Measurements from ENCODE around the gene MAPK7. TPM values are rescaled to one million over a fixed set of nuclear protein-coding genes. Genes with fewer than 3 reads are reported as not detected.

MAPK7 gene
- total and polyA plus RNA-seq, 2 donors (not counting 3 experiments of a cell fraction or from before 2014, with no cell fraction given): 16.8 to 30.7 TPM

DNA sequence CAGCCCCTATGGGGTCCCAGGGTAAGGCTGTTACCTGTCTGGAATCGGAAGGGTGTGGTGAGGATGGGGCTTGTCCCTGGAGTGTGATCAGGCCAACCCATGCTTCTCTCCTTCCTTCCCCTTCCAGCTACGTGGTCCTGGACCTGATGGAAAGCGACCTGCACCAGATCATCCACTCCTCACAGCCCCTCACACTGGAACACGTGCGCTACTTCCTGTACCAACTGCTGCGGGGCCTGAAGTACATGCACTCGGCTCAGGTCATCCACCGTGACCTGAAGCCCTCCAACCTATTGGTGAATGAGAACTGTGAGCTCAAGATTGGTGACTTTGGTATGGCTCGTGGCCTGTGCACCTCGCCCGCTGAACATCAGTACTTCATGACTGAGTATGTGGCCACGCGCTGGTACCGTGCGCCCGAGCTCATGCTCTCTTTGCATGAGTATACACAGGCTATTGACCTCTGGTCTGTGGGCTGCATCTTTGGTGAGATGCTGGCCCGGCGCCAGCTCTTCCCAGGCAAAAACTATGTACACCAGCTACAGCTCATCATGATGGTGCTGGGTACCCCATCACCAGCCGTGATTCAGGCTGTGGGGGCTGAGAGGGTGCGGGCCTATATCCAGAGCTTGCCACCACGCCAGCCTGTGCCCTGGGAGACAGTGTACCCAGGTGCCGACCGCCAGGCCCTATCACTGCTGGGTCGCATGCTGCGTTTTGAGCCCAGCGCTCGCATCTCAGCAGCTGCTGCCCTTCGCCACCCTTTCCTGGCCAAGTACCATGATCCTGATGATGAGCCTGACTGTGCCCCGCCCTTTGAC is 2.4 kb downstream of the MAPK7 start:
- Histone ChIP-seq H4K20me1 (replicated peaks; ENCODE audit: control insufficient read depth, extremely low read depth, insufficient read depth, low read length) (no peaks in the 10 kb centered on the region), H3K79me2 (ENCODE audit: control insufficient read depth, insufficient read depth, low read length) (peaks cover 15% of the 10 kb centered on the region), H3K27ac (ENCODE audit: insufficient read depth, low read depth, low read length) (no peak overlapping the region), H3K4me3 (replicated peaks in 1 of 3; ENCODE audit: insufficient read depth in 1 of 3, low read depth in 1 of 3, low read length in 3 of 3) (no peak overlapping the region), H3K9me1 (replicated peaks; ENCODE audit: control insufficient read depth, extremely low read depth, insufficient read depth, low read length) (no peaks in the 10 kb centered on the region), H3K4me2 (ENCODE audit: insufficient read depth, low read length) (no peak overlapping the region), H3K27me3 (ENCODE audit: control insufficient read depth in 2 of 2, insufficient read depth in 2 of 2, low read length in 2 of 2) (no peaks in the 10 kb centered on the region), H3K4me1 (ENCODE audit: control insufficient read depth, extremely low read depth, insufficient read depth, low read length) (peaks cover 7% of the 10 kb centered on the region), H2AFZ (ENCODE audit: low read depth, low read length) (no peak overlapping the region), H3K9me3 (replicated peaks; ENCODE audit: control insufficient read depth, insufficient read depth, low read length) (no peaks in the 10 kb centered on the region), H3K9ac (replicated peaks; ENCODE audit: extremely low read depth, insufficient read depth, low read length) (no peak overlapping the region), H3K36me3 (ENCODE audit: control insufficient read depth in 2 of 2, extremely low read depth in 1 of 2, insufficient read depth in 2 of 2, low read length in 2 of 2) (peaks cover 13 to 32% of the 10 kb centered on the region in 2 experiments)
- POLR2A ChIA-PET: no interaction called here
- dilution Hi-C loops (cut with MboI; ENCODE audit: extremely low pct_ligation_motif_present, low sequenced_read_pairs): no loop called here
- CTCF ChIA-PET: interaction anchor here (1.8 to 3.3 kb wide), 2 partner anchors 18 to 67 kb away, joined by 6 to 38 read pairs; partner anchors contain the start of gene B9D1
- TF ChIP-seq POLR2A (IDR thresholded peaks at IDR 0.05; ENCODE audit: low read depth, low read length) (no peak), FOS (IDR thresholded peaks at IDR 0.05; ENCODE audit: borderline replicate concordance, insufficient read depth, low read length) (no peak), POLR2AphosphoS5 (IDR thresholded peaks at IDR 0.05; ENCODE audit: insufficient read depth, low read depth, low read length) (no peak)
- TF ChIP-seq, protein P1, sequence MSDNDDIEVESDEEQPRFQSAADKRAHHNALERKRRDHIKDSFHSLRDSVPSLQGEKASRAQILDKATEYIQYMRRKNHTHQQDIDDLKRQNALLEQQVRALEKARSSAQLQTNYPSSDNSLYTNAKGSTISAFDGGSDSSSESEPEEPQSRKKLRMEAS (IDR thresholded peaks at IDR 0.05; ENCODE audit: insufficient read depth, insufficient read length): no peak
- TF ChIP-seq, protein P2, sequence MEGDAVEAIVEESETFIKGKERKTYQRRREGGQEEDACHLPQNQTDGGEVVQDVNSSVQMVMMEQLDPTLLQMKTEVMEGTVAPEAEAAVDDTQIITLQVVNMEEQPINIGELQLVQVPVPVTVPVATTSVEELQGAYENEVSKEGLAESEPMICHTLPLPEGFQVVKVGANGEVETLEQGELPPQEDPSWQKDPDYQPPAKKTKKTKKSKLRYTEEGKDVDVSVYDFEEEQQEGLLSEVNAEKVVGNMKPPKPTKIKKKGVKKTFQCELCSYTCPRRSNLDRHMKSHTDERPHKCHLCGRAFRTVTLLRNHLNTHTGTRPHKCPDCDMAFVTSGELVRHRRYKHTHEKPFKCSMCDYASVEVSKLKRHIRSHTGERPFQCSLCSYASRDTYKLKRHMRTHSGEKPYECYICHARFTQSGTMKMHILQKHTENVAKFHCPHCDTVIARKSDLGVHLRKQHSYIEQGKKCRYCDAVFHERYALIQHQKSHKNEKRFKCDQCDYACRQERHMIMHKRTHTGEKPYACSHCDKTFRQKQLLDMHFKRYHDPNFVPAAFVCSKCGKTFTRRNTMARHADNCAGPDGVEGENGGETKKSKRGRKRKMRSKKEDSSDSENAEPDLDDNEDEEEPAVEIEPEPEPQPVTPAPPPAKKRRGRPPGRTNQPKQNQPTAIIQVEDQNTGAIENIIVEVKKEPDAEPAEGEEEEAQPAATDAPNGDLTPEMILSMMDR (IDR thresholded peaks at IDR 0.05; ENCODE audit: extremely low read depth in 1 of 2, insufficient read depth in 1 of 2, low read depth in 1 of 2, low read length in 2 of 2): no peak
- DNase-seq (ENCODE audit: low read depth, low spot score): no peak
- intact Hi-C loops (cut with micrococcal nuclease): no loop called here
- no TSS peak for BruUV-seq (replicated peaks)
- FAIRE-seq: no peak

Measured in endothelial cell of umbilical vein (primary cell).